Calu3 (cell line): ENCODE results near the gene ABCG5. TPM values are rescaled to one million over a fixed set of nuclear protein-coding genes. Genes with fewer than 3 reads are reported as not detected.

Experiments used
- BruUV-seq: library from RNA; stranded (reverse); fragments of 400-500 nt; replicated peaks from 2 replicates; lab custom pipeline; 2021; lab: Mats Ljungman, UMichigan
- CTCF ChIA-PET: fragments of 300-600 bp; sonication (Branson Sonifier 250); formaldehyde crosslinking; loops from one replicate; lab custom pipeline; 2022; ENCODE audit warnings: antibody characterized with exemption; lab: Charles Lee
- DNase-seq: peaks from one replicate; pipeline ENCODE4 v3.0.0; 2022
- H3K27ac Mint-ChIP-seq: one replicate; pipeline ENCODE4 v1.8.0; 2022; ENCODE audit warnings: mixed read lengths; ENCODE audit not compliant: unreplicated experiment
- H3K27me3 Mint-ChIP-seq: one replicate; pipeline ENCODE4 v1.8.0; 2022; ENCODE audit warnings: mixed read lengths; ENCODE audit not compliant: unreplicated experiment
- H3K36me3 Mint-ChIP-seq: one replicate; pipeline ENCODE4 v1.8.0; 2022; ENCODE audit warnings: mild to moderate bottlenecking, moderate library complexity, mixed read lengths; ENCODE audit not compliant: insufficient read depth, unreplicated experiment
- H3K4me1 Mint-ChIP-seq: one replicate; pipeline ENCODE4 v1.8.0; 2022; ENCODE audit warnings: mild to moderate bottlenecking, low read depth, mixed read lengths; ENCODE audit not compliant: unreplicated experiment
- H3K4me3 Mint-ChIP-seq: one replicate; pipeline ENCODE4 v1.8.0; 2022; ENCODE audit warnings: mild to moderate bottlenecking, low read depth, moderate library complexity, mixed read lengths; ENCODE audit not compliant: unreplicated experiment
- H3K9me3 Mint-ChIP-seq: one replicate; pipeline ENCODE4 v1.8.0; 2022; ENCODE audit warnings: low read depth, mixed read lengths; ENCODE audit not compliant: unreplicated experiment
- CTCF ChIP-seq: fragments of 200-600 bp; IDR thresholded peaks from one replicate; pipeline ENCODE4 v1.8.0; 2022; ENCODE audit warnings: antibody characterized with exemption; ENCODE audit not compliant: unreplicated experiment
- intact Hi-C: fragments of 100-400 bp; cut with micrococcal nuclease; formaldehyde crosslinking; loops from one replicate; pipeline ENCODE4 v1.10.0; 2022; ENCODE audit not compliant: unreplicated experiment
- total RNA-seq: library from RNA; stranded (reverse); gene quantifications from 2 replicates; pipeline ENCODE4 v1.2.3, GENCODE V29; 2022

Gene ABCG5
- total RNA-seq, 1 experiment from 2014 or later = 0.66 TPM

GRCh38 chr2:43841949-43842865 is 3.6 kb upstream of the ABCG5 start:
- H3K9me3 Mint-ChIP-seq = no peaks in the 10 kb centered on the region
- no peaks in the 10 kb centered on the region for H3K4me1 Mint-ChIP-seq
- H3K36me3 Mint-ChIP-seq = no peaks in the 10 kb centered on the region
- intact Hi-C loops = no loop called here
- H3K4me3 Mint-ChIP-seq = no peak overlapping the region
- H3K27me3 Mint-ChIP-seq = no peaks in the 10 kb centered on the region
- no peak for DNase-seq
- TF ChIP-seq CTCF = no peak
- BruUV-seq = no TSS peak
- CTCF ChIA-PET = no interaction called here
- H3K27ac Mint-ChIP-seq = no peak overlapping the region

GRCh38 chr2:43840965-43841364 is 2.3 kb upstream of the ABCG5 start:
- Mint-ChIP-seq H3K27ac (no peak overlapping the region), H3K4me1 (no peaks in the 10 kb centered on the region), H3K4me3 (no peak overlapping the region), H3K36me3 (no peaks in the 10 kb centered on the region), H3K27me3 (no peaks in the 10 kb centered on the region), H3K9me3 (no peaks in the 10 kb centered on the region)
- no peak for DNase-seq
- TF ChIP-seq CTCF = no peak
- CTCF ChIA-PET = no interaction called here
- intact Hi-C loops = no loop called here
- no TSS peak for BruUV-seq

GRCh38 chr2:43839776-43840564 is 1.3 kb upstream of the ABCG5 start:
- intact Hi-C loops = no loop called here
- no peaks in the 10 kb centered on the region for H3K27me3 Mint-ChIP-seq
- CTCF ChIA-PET = no interaction called here
- no peak overlapping the region for H3K27ac Mint-ChIP-seq
- no peak for DNase-seq
- BruUV-seq = no TSS peak
- H3K36me3 Mint-ChIP-seq = no peaks in the 10 kb centered on the region
- no peaks in the 10 kb centered on the region for H3K9me3 Mint-ChIP-seq
- no peaks in the 10 kb centered on the region for H3K4me1 Mint-ChIP-seq
- H3K4me3 Mint-ChIP-seq = no peak overlapping the region
- no peak for TF ChIP-seq CTCF

- no peak for DNase-seq
- CTCF ChIA-PET = no interaction called here
- Mint-ChIP-seq H3K27me3 (no peaks in the 10 kb centered on the region), H3K4me3 (no peak overlapping the region), H3K4me1 (no peaks in the 10 kb centered on the region), H3K9me3 (no peaks in the 10 kb centered on the region), H3K27ac (no peak overlapping the region), H3K36me3 (no peaks in the 10 kb centered on the region)
- no TSS peak for BruUV-seq
- TF ChIP-seq CTCF = no peak
- intact Hi-C loops = no loop called here
Measured at GRCh38 chr2:43837831-43838559, 644 bp downstream of the ABCG5 start.
